ENCODE measurements around the gene HBE1. TPM values are rescaled to one million over a fixed set of nuclear protein-coding genes. Genes with fewer than 3 reads are reported as not detected.
"Not testable (repeated sequence)": the region's sequence is repeated elsewhere in the genome, so short reads cannot be mapped to it uniquely, and the experiment has no call there.

The HBE1 gene
- total RNA-seq, 1 donor from 2014 or later, result not detected

GRCh38 chr11:5257296-5257695 is 12.4 kb downstream of the HBE1 start:
- DNase-seq (ENCODE audit: low spot score), result no peak
- intact Hi-C loops (cut with DNase I), result no loop called here

GRCh38 chr11:5254646-5255413 is 14.9 kb downstream of the HBE1 start, which contains the start of gene HBG2:
Gene HBG2 (minus strand): TSS chr11:5254781. CDS start chr11:5254728, 53 bp downstream.
- intact Hi-C loops (cut with DNase I); DNase-seq (ENCODE audit: low spot score): not testable (repeated sequence)

GRCh38 chr11:5254023-5254422 is 15.7 kb downstream of the HBE1 start:
- DNase-seq (ENCODE audit: low spot score); intact Hi-C loops (cut with DNase I): not testable (repeated sequence)

- intact Hi-C loops (cut with DNase I); DNase-seq (ENCODE audit: low spot score): not testable (repeated sequence)
Observed at GRCh38 chr11:5253440-5253839, 16.3 kb downstream of the HBE1 start.

GRCh38 chr11:5252919-5253265 is 16.9 kb downstream of the HBE1 start:
- intact Hi-C loops (cut with DNase I), result no loop called here
- DNase-seq (ENCODE audit: low spot score), result no peak

- no peak for DNase-seq (ENCODE audit: low spot score)
- intact Hi-C loops (cut with DNase I), result no loop called here
Observed at GRCh38 chr11:5252192-5252918, 17.4 kb downstream of the HBE1 start.

- intact Hi-C loops (cut with DNase I), result no loop called here
- DNase-seq (ENCODE audit: low spot score), result no peak
Observed at GRCh38 chr11:5251746-5252145, 18.0 kb downstream of the HBE1 start.

- no peak for DNase-seq (ENCODE audit: low spot score)
- intact Hi-C loops (cut with DNase I), result no loop called here
Observed at GRCh38 chr11:5250543-5251204, 19.1 kb downstream of the HBE1 start.

- DNase-seq (ENCODE audit: low spot score); intact Hi-C loops (cut with DNase I): not testable (repeated sequence)
Observed at GRCh38 chr11:5249807-5250396, 19.8 kb downstream of the HBE1 start, which contains the start of gene HBG1. Gene HBG1 (minus strand): TSS chr11:5249857. CDS start chr11:5249804, 53 bp downstream.

GRCh38 chr11:5248498-5248897 is 21.2 kb downstream of the HBE1 start:
- intact Hi-C loops (cut with DNase I); DNase-seq (ENCODE audit: low spot score): not testable (repeated sequence)

- DNase-seq (ENCODE audit: low spot score), result no peak
- intact Hi-C loops (cut with DNase I), result no loop called here
Observed at GRCh38 chr11:5247472-5248192, 22.1 kb downstream of the HBE1 start.

- intact Hi-C loops (cut with DNase I), result no loop called here
Observed at GRCh38 chr11:5246772-5247471, 22.8 kb downstream of the HBE1 start.

GRCh38 chr11:5245155-5245554 is 24.6 kb downstream of the HBE1 start:
- no peak for DNase-seq (ENCODE audit: low spot score)
- intact Hi-C loops (cut with DNase I), result no loop called here

More at GRCh38 chr11:5246772-5247471, 22.8 kb downstream of the HBE1 start:
- DNase-seq (ENCODE audit: low spot score), result no peak

- DNase-seq (ENCODE audit: low spot score), result no peak
- intact Hi-C loops (cut with DNase I), result no loop called here
Observed at GRCh38 chr11:5243816-5244180, 25.9 kb downstream of the HBE1 start.

- no peak for DNase-seq (ENCODE audit: low spot score)
- intact Hi-C loops (cut with DNase I), result no loop called here
Observed at GRCh38 chr11:5242933-5243815, 26.6 kb downstream of the HBE1 start.

- intact Hi-C loops (cut with DNase I), result no loop called here
- DNase-seq (ENCODE audit: low spot score), result no peak
Observed at GRCh38 chr11:5242208-5242607, 27.5 kb downstream of the HBE1 start.

- intact Hi-C loops (cut with DNase I), result no loop called here
- no peak for DNase-seq (ENCODE audit: low spot score)
Observed at GRCh38 chr11:5241458-5241857, 28.3 kb downstream of the HBE1 start.

- DNase-seq (ENCODE audit: low spot score), result no peak
- intact Hi-C loops (cut with DNase I), result no loop called here
Observed at GRCh38 chr11:5240458-5240857, 29.3 kb downstream of the HBE1 start.
